H1 (cell line): ENCODE data around the gene MAPK8IP1.

Experiments used
- CBX5 ChIP-seq: fragments of 300-800, 300-1000 bp; sonication (generic); IDR thresholded peaks from 2 replicates; pipeline ENCODE4 v1.7.1; 2016; ENCODE audit warnings: antibody characterized with exemption, low read length, low read depth
- CREB1 ChIP-seq: IDR thresholded peaks from 2 replicates; pipeline ENCODE4 v1.6.1; 2012; ENCODE audit warnings: inconsistent platforms
- CTCF ChIP-seq, 3 experiments: IDR thresholded peaks; 1 replicate in 2 of 3; 2 replicates in 1 of 3; pipeline versions ENCODE4 v1.5.1 to v1.6.1; 2011; ENCODE audit warnings: low read length in 3 of 3, mild to moderate bottlenecking in 3 of 3, inconsistent platforms in 2 of 3, low read depth in 1 of 3, moderate library complexity in 1 of 3; ENCODE audit not compliant: insufficient read depth in 1 of 3; ENCODE audit errors: control extremely low read depth in 1 of 3
- EP300 ChIP-seq, 2 experiments: IDR thresholded peaks; 1 replicate in 1 of 2; 2 replicates in 1 of 2; pipeline ENCODE4 v1.6.1; 2011 to 2012; ENCODE audit warnings: low read depth in 2 of 2, low read length in 2 of 2, mild to moderate bottlenecking in 2 of 2, borderline replicate concordance in 1 of 2, inconsistent platforms in 1 of 2, moderate library complexity in 1 of 2
- GABPA ChIP-seq: IDR thresholded peaks from 2 replicates; pipeline ENCODE4 v1.6.1; 2011; ENCODE audit warnings: mild to moderate bottlenecking, low read length, moderate library complexity, borderline replicate concordance; ENCODE audit not compliant: insufficient read depth
- JUN ChIP-seq: IDR thresholded peaks from 2 replicates; pipeline ENCODE4 v1.6.1; 2011; ENCODE audit warnings: low read depth, mild to moderate bottlenecking, improper control_type of control experiment, low read length
- POLR2A ChIP-seq, 2 experiments: IDR thresholded peaks; 1 replicate in 1 of 2; 2 replicates in 1 of 2; pipeline ENCODE4 v1.6.1; 2011; ENCODE audit warnings: low read depth in 2 of 2, low read length in 2 of 2, mild to moderate bottlenecking in 2 of 2; ENCODE audit errors: control extremely low read depth in 1 of 2
- TAF1 ChIP-seq: IDR thresholded peaks from 2 replicates; pipeline ENCODE4 v1.6.1; 2011; ENCODE audit warnings: mild to moderate bottlenecking, low read depth, low read length
- YY1 ChIP-seq: IDR thresholded peaks from 2 replicates; pipeline ENCODE4 v1.6.1; 2011; ENCODE audit warnings: low read depth, mild to moderate bottlenecking, low read length
- TF ChIP-seq, protein P1 (sequence below): IDR thresholded peaks from 2 replicates; pipeline ENCODE4 v1.6.1; 2011; ENCODE audit warnings: low read depth, mild to moderate bottlenecking, low read length; ENCODE audit not compliant: insufficient read depth

- TF ChIP-seq CREB1 (no peak), CTCF (IDR thresholded peaks at IDR 0.05; ENCODE audit: control extremely low read depth in 1 of 3, insufficient read depth in 1 of 3, low read depth in 1 of 3, low read length in 3 of 3) (no peak), EP300 (IDR thresholded peaks at IDR 0.05; ENCODE audit: borderline replicate concordance in 1 of 2, low read depth in 2 of 2, low read length in 2 of 2) (no peak), CBX5 (no peak), JUN (no peak), GABPA (no peak), TAF1 (no peak), POLR2A (IDR thresholded peaks at IDR 0.05; ENCODE audit: control extremely low read depth in 1 of 2, low read depth in 2 of 2, low read length in 2 of 2) (no peak), YY1 (no peak)
- TF ChIP-seq, protein P1, sequence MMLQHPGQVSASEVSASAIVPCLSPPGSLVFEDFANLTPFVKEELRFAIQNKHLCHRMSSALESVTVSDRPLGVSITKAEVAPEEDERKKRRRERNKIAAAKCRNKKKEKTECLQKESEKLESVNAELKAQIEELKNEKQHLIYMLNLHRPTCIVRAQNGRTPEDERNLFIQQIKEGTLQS: no peak
These were observed 25.2 kb downstream of the MAPK8IP1 start for GRCh38 chr11:45910623-45911022.
